Measurements from ENCODE around the gene FHIT.

- no peak for TF ChIP-seq CTCF (IDR thresholded peaks at IDR 0.05)
- TF ChIP-seq POLR2AphosphoS5 (IDR thresholded peaks at IDR 0.05), result no peak
Measured at GRCh38 chr3:60574046-60574769, 677.0 kb downstream of the FHIT start.

Data from transverse colon (tissue), 4 donors.